GM12891 (cell line): Measurements from ENCODE around the gene SEMA3G.

Experiments
- PAX5 ChIP-seq: IDR thresholded peaks from 2 replicates; pipeline ENCODE4 v1.6.1; 2011; ENCODE audit warnings: low read length, moderate library complexity, mild to moderate bottlenecking; ENCODE audit not compliant: insufficient read depth, severe bottlenecking
- POLR2A ChIP-seq: IDR thresholded peaks from 2 replicates; pipeline ENCODE4 v1.6.1; 2011; ENCODE audit warnings: low read depth, low read length, control low read depth
- POLR2AphosphoS5 ChIP-seq: IDR thresholded peaks from 2 replicates; pipeline ENCODE4 v1.6.1; 2011; ENCODE audit warnings: low read depth, low read length, control low read depth
- SPI1 ChIP-seq: IDR thresholded peaks from 2 replicates; pipeline ENCODE4 v1.6.1; 2011; ENCODE audit warnings: low read depth, low read length, control low read depth
- TAF1 ChIP-seq: IDR thresholded peaks from 2 replicates; pipeline ENCODE4 v1.6.1; 2011; ENCODE audit warnings: low read depth, low read length, control low read depth

GRCh38 chr3:52440671-52441070 lies 4.2 kb downstream of the SEMA3G start:
- TF ChIP-seq POLR2AphosphoS5 (no peak), TAF1 (no peak), POLR2A (no peak), PAX5 (no peak), SPI1 (no peak)
